Limb (tissue), 2 donors: Measurements from ENCODE around the gene SLC1A2.
A peak's percentile ranks its signal among the peaks of the same experiment; 100 is the strongest.

Experiments
- DNase-seq, 2 donors: peaks; one replicate each; pipeline ENCODE4 v3.0.0-alpha.2; 2016; ENCODE audit errors: extremely low spot score in 2 of 2

SLC1A2 gene

DNA sequence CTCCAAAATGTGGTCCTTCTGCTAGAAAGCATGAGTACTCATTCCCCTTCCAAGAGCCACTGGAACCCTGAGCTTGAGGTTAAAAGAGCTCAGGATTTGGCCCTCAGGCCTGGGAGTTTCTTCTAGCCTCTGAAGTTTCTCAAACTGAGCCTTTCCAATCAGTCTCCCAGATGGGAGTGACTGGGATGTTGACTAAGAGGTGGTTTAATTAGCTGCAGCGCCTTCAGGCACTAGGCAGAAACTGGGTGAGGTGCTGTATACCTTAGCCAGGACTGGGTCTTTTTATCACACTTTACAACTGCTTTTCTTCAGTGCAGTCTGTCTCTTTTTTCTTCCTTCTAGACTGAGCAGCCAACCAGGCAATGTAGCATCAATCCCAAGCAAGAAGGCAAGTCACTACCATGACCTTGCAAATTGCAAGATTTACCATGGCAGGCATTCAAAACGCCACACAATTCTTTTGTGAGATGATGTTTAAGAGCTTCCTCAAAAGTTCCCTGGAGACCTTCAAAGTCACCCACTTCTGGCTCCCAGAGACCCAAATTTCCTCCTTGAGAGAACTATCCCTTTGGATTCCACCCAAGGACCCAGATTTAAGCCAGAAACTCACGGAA lies 93.0 kb downstream of the SLC1A2 start:
- no peak for DNase-seq

GRCh38 chr11:35324981-35325380 lies 94.4 kb downstream of the SLC1A2 start:
- no peak for DNase-seq

- DNase-seq: no peak
Measured at GRCh38 chr11:35324183-35324886, 95.0 kb downstream of the SLC1A2 start.

GRCh38 chr11:35323076-35323868 lies 96.1 kb downstream of the SLC1A2 start:
- no peak for DNase-seq

GRCh38 chr11:35322318-35322979 lies 96.9 kb downstream of the SLC1A2 start:
- no peak for DNase-seq

- peak in 1 of 2 donors; percentile 32 for DNase-seq
Measured at GRCh38 chr11:35321532-35322317, 97.6 kb downstream of the SLC1A2 start.

DNA sequence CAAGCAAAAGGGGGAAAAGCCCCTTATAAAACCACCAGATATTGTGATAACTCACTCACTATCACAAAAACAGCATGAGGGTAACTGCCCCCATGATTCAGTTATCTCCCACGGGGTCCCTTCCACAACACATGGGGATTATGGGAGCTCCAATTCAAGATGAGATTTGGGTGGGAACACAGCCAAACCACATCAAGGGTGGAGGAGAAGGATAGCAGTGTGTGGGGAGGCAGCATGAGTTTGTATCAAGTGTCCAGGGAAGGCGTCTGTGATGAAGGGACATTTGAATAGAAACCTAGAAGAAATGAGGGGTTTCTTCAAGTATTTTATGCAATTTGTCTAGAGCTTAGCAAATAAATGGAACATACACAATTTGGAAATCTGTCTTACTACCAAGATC lies 98.2 kb downstream of the SLC1A2 start:
- DNase-seq: no peak

DNA sequence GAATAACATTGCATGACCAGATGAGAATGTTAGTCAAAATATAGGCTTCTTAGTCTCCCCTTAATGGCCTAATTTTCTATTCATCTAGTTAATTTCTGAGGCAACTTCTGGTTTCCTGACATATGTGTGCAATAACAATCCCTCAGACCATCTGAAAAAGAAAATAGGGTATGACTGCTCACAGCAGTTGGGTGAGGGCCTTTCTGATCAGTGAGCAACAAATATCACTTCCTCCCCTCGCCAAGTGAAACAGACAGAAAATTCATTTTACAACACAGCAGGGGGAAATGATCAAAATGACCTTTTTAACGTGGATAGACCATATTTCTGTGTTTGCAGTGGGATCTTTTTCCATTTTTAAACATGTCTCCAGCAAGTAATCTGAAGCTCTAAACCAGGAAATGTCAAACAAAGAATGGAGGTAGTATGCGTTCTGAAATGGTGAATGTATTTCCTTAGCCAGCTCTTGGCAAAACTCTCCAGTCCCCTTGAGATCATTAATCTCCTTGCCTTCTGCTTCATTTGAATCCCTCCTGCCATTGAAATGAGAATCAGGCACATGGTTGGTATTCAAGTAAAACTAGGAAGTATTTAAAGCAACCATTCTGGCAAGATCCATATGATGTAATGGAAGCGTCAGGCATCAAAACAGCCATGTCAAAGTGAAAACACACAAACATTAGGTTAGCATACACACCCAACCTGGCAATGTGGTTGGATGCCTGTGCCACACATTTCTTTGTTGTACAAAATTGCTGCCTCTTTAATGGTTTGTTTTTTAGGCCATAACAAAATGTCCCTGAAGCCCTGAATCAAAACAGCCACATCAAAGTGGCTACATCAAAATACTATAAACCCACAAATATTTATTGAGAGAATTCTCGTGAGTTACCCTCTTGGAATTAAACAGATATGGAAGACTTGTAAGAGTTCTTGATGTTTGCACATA lies 100.1 kb downstream of the SLC1A2 start:
- no peak for DNase-seq

- no peak for DNase-seq
Measured at GRCh38 chr11:35318309-35318708, 101.0 kb downstream of the SLC1A2 start.

GRCh38 chr11:35317253-35317652 lies 102.1 kb downstream of the SLC1A2 start:
- no peak for DNase-seq

- DNase-seq: no peak
Measured at GRCh38 chr11:35316161-35316560, 103.2 kb downstream of the SLC1A2 start.

DNA sequence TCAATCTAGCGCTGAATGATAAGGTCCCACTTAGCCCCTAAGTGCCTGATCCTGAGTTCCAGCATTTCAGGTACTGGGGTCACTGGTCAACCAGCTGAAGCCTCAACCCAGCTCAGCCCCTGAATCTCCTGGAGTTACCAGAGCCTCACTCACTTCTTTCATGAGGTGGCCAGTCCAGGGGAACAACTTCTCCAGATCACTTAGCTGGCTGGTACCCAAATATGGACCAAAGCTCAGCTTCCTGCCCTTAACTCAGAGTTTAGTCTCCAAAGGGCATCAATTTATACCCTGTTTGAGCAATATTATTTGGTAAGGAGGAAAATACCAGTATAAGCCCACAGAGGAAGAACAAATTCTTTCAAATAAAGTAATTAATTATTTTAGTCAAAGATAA lies 105.6 kb downstream of the SLC1A2 start:
- DNase-seq: no peak

DNA sequence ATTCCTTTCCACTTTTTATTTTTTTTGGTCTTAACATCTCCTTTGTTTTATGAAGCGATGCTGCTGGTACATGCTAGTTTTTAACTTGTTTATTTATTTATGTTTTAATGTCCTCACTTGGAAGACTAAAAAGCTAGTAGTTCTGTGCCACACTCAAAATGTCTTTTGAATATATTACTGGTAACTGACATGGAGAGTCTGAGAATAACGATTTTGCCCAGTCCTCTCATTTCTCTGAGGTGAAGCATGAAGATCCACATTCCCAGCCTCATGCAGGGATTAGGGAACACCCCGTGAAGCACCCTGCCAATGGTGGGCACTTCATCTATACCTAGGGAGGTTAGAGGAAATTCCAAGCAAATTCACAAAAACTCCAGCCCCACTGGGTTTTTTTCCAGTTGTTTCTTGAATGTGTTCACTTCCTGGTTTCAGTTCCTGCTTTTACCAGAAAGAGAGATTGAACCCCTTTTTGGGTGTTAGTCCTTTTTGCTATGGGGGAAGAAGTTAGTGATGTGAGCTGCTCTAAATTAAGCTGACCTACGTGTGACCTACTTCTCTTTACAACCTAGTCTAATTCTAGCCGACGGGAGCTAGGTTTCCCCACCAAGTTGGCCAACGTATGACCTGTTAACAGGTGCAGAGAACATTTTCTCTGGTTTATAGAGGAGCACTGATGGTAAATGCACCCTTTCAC lies 106.1 kb downstream of the SLC1A2 start:
- no peak for DNase-seq

DNA sequence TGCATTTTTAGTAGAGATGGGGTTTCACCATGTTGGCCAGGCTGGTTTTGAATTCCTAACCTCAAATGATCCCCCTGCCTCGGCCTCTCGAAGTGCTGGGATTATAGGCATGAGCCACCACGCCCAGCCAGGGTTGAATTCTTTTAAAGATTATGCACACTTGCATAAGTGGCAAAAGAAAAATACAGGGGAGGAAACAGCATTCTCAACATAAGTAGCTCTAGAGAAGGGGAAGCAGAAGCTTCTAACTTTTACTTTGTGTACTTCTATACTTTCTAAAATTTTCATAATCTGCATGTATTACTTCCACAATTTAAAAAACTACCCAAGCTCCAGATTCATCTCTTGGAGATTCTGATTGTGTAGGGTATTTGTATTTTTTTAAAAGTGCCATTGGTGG lies 108.0 kb downstream of the SLC1A2 start:
- DNase-seq: no peak

GRCh38 chr11:35308157-35308556 lies 111.2 kb downstream of the SLC1A2 start:
- DNase-seq: no peak

DNA sequence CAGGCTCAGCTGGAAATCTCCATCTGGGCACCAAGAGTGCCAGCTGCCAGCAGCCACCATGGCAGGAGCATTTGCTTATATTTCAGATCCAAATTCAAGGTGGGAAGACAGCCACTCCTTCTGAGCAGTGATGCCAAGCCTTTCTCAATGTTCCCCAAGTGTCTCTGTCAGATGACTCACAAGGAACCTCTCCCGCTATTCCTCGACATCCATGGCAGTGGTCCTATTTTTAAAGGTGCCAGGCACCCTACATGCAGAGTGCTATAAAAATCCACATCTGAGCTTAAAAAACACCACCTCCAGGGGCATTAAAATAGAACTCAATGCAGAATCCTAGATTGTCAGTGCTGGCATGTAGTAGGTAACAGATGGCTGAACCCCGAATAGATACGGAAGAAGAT lies 112.1 kb downstream of the SLC1A2 start:
- no peak for DNase-seq

DNA sequence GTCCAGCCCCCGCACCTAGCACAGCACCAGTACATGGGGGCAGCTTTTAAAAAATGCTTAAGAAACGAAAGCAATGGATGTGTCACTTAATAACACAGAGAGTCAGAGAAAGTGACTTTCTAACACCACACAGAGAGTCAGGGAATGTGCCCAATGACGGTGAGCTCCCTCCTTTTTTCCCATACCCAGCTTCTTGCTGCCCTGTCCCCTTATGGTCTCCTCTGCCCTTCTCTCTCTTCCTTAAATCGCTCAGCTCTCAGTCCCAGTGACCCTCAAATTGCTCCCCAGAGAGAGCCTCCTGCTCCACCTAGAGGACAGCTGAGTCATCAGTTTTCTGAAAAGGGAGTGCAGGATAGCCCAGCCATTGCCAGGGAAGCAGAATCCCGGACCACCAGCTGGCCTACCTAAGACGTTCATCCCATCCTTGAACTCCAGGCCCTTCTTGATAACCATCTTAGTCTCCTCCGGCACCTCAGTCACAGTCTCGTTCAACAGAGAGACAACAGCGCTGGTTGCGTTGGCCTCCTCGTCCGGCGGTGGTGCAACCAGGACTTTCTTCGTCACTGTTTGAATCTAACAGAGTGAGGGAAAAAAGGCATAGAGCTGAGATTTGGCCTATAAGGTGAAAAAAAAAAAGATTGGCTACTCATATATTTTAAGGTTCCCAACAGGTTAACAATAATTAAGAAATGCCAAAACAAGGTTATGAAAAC lies 113.5 kb downstream of the SLC1A2 start:
- DNase-seq: no peak

- no peak for DNase-seq
Measured at GRCh38 chr11:35304900-35305460, 114.4 kb downstream of the SLC1A2 start.

DNA sequence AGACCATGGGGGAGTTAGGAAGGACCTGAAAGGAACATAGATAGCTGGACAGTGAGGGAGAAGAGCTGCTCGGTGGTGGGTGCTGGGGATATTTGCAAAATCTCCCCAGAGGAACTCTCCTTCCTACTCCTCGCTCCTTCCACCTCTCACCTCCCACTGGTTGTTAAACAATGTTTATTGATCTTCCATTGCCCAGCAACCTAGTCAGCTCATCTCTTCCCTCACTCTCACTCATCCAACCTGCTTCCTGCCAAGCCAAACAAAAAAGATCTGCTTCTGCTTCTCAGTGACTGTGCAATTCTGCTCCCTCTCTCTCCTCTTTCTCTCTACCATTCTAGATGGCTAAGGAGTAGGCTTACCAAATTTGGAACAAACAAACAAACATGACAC lies 115.0 kb downstream of the SLC1A2 start:
- no peak for DNase-seq
